GM19452 (cell line): ENCODE results near the gene NUDT19.
"Not testable (repeated sequence)": the region's sequence is repeated elsewhere in the genome, so short reads cannot be mapped to it uniquely, and the experiment has no call there.

Experiments
- ATAC-seq: cut with Tn5 transposase; IDR thresholded peaks from one replicate; pipeline ENCODE4 v1.9.1; 2021; ENCODE audit not compliant: unreplicated experiment

Gene NUDT19

DNA sequence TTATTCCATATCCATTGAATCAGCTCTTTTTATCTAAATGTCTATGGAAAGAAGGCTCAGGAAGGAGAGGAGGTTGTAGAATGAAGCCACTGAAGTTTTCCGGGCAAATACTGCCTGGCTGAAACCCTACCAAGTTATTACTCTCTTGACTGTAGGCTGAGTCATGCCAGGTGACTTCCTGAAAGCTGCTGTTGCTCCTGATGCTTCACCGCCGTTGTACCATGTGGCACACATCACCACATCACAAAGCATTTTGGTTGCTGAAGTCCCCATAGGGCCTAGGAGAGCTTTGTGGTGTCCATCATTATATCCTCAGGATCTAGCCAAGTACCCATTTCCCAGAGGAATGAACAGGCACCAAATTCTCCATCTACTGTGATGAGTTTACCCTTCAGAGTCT, 16.8 kb downstream of the NUDT19 start:
- no peak for ATAC-seq

DNA sequence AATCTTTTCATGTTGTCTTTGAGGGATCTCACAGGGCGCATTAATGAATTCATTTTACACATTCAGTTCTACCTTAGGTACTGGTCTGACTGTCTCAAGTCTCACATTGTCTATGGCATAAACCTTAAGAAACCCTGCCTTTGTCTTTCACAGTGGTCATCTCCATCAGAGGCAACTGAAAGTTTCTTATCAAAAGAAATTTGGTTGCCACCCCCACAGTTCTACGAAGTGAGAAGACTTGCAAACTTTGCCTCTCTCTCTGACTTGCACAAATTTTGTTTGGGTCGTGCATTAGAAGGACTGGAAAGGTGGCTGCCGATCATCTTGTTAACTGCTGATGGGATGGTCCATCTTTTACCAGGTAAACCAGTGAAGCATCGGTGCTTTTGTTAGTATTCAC, 17.4 kb downstream of the NUDT19 start:
- ATAC-seq = no peak

DNA sequence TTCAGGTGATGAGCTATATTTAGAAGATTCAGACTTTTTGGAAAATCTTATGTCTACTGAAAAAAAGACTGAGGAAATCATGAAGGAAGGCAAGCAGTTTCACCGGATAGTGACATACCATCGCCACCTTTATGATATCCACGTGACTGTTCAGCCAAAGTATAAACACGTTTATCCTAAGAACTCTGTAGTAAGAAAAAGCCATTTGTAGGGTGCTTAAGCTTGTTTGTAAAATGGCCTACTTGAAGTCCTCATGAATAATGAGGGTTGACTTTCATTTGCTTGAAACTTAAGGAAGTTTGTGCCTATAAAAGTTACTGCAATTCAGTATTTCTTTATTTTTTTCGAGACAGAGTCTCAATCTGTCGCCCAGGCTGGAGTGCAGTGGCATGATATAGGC, 20.1 kb downstream of the NUDT19 start:
- no peak for ATAC-seq

DNA sequence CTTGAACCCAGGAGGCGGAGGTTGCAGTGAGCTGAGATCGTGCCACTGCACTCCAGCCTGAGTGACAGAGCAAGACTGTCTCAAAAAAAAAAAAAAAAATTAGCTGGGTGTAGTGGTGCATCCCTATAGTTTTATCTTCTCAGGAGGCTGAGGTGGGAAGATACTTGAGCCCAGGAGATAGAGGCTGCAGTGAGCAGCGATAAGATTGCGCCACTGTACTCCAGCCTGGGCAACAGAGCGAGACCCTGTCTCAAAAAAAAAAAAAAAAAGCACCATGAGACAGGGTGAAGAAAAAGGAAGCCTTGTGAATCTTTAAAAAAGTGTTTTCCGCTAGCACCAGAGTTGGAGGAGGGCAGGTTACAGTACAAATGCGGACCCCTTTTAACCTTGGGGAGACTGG, 24.6 kb downstream of the NUDT19 start:
- not testable (repeated sequence) for ATAC-seq

DNA sequence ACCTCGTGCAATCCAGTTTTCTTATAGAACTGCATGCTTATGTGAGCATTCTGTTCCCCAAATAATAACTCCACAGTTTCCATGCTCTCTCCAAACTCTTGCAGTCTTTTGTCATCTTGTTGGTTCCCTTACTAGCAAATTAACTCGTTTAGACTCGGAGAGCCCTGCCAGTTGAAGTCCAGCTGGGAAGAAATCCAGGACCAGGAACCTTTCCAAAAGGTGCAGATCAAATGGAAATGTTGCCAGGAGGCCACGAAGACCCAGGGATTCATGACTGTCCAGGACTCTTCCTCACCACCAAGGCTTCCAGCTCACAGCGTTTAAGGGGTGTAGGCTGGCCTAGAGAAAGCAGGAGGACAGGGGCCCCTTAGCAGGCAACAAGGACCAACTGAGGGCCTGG, 25.9 kb downstream of the NUDT19 start:
- ATAC-seq = no peak

DNA sequence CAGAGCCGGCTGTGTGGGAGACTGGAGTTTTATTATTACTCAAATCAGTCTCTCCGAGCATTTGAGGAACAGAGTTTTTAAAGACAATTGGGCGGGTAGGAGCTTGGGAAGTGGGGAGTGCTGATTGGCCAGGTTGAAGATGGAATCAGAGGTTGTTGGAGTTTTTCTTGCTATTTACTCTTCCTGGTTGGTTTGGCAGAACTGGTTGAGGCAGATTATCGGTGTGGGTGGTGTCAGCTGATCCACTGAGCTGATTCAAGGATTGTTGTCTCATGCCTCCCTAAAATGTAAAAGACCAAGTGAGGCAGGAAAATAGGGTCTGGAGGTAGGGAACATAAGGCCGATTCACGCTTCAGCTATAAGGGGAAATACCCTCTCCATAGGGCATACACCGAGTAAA, 26.7 kb downstream of the NUDT19 start:
- ATAC-seq = no peak

DNA sequence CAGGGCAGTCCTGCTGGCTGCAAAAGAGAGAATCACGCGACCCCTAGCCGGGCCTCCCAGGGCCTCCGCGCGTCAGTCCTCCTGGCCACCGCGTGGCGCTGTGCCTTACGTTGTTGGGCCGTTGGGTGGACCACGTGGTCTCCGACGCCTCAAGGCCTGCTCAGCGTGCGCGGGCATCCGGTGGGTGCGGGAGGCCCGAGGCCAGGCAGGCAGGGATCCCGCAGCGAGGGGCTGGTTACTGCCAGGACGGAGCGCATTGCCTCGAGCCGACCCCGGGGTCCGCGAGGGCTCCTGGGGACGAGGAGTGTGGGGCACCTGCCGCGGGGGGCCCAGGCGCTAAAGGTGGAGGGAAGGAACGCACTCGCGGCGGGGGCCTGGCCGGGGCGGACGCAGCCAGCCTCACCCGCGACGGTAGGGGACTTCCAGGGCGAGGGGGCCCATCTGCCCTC, 28.0 kb downstream of the NUDT19 start, which contains the start of gene TDRD12:
TSS of gene TDRD12 (plus strand) at position 157 of the 449 bp plus-strand sequence. CDS start 306 bp downstream, outside the sequence.
- ATAC-seq = no peak

DNA sequence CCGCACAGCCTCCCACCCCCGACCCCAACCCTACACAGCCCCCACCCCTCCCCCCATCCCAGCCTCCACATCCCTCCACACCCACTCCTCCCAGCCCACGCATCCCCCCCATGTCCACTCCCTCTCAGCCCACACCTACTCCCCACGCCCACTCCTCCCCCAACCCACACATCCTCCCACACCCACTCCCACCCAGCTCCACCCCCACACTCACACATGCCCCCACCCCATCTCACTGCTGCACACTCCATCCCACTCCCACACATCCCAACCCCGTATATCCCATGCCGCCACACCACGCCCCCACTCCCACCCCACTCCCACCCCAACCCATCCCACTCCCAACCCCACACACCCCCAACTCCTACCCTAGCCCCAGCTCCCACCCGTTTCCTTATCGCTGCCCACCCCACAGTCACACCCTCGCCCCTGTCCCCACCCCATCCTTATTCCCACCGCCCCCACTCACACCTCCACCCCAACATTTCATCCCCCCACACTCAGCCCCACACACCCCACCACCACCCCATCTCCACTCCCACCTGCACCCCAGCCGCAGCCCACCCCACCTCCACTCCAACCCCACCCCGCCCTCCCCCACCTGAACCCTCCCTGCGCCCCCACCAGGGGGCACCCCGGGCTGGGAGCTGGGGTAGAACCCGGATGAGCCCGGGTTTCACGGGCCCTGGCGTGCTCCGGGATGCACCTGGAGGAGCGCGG, 28.8 kb downstream of the NUDT19 start:
- no peak for ATAC-seq

DNA sequence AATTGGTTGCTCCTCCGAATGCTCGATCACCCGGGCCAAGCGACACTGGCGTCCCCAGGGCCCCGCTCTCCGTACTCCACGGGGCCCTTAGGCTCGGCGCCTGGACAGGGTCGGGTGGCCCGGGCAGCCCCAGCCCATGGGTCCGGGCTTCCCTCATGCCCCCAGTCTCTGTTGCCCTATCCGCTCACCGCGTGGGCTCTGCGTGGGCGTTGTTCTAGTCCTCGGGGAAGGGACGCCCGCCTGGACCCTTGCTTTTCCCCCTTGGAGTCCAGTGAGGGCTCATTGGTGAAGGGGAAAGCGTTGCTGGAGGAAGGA, 29.3 kb downstream of the NUDT19 start:
- ATAC-seq = no peak

DNA sequence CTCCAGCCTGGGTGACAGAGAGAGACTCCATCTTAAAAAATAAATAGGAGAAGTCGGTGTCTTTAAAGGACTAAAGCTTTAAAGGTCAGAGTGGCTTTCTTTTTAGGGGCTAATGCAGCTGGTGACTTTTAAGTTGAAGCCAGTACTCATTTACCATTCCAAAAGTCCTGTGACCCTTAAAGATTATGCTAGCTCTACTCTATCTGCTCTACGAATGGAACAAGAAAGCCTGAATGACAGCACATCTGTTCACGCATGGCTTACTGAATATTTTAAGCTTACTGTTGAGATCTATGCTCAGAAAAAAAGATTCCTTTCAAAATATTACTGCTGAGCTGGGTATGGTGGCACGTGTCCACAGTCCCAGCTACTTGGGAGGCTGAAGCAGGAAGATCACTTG, 44.3 kb downstream of the NUDT19 start:
- ATAC-seq = no peak

DNA sequence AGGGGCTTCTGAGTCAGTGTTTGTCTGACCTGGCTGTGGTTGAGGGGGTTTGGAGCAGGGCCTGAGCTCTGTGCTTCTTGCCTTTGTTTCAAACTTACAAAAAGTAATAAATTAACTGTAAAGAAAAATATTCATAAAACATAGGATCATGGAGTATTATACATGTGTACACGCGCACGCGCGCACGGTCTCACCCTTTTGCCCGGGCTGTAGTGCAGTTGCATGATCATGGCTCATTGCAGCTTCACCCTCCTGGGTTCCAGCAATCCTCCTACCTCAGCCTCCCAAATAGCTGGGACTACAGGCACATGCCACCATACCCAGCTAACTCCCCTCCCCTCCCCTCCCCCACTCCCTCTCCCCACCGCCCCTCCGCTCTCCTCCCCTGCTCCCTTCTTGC, 51.4 kb downstream of the NUDT19 start:
- ATAC-seq = no peak

DNA sequence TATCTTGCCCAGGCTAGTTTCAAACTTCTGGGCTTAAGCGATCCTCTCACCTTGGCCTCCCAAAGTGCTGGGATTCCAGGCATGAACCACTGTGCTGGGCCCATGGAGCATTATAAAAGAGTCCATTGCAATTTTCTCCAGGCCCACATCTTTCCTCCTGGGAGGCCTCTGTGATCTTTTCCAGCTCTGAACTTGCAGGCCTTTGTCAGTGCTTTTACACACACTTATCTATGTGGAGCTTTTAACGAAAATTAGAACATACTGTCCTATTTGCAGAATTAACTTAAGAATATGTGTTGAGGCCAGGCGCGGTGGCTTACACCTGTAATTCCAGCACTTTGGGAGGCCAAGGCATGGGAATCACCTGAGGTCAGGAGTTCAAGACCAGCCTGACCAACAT, 51.8 kb downstream of the NUDT19 start:
- no peak for ATAC-seq

DNA sequence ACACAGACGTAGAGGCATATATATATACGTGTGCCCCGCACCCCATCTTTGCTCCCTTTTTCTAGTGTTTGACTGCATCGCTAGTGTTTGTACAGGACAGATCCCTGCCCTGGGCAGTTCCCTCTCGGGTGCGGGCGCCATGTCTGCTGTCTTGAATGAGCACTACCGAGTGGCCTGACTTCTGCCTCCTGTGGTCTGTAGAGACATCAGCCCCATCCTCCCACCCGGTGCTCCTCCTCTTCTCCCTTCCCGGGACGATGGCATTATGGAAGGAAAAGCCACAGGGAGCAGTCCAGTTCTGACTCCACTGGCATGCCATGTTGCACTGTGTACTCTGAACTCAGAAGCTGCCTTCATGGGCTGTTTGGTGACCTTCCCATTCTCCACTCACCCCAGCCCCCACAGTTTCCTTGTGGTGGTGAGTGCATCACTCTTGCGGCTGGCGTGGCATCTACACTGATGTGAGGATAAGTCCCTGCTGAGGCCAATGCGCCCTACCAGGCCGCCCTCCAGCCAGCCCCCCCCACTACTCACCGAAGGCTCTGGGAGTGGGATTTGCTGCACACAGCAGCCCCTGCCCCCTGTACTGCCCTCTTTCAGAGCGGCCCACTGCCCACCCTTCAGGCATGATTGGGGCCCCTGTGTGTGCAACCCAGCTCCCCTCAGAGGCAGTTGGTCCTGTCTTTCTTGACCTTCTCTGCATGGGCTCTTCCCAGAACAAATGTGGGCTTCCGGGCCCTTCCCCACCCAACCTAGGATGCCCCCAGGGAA, 53.1 kb downstream of the NUDT19 start:
- ATAC-seq = no peak

DNA sequence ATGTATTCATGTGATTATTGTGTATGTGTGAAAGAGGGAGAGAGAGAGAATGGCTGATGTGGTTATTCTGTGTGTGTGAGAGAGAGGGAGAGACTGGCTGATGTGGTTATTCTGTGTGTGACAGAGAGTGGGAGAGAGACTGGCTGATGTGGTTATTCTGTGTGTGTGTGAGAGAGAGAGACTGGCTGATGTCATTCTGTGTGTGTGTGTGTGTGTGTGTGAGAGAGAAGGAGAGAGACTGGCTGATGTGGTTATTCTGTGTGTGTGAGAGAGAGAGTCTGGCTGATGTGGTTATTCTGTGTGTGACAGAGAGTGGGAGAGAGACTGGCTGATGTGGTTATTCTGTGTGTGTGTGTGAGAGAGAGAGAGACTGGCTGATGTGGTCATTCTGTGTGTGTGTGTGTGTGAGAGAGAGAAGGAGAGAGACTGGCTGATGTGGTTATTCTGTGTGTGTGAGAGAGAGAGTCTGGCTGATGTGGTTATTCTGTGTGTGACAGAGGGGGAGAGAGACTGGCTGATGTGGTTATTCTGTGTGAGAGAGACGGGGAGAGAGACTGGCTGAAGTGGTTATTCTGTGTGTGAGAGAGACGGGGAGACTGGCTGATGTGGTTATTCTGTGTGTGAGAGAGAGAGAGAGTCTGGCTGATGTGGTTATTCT, 54.1 kb downstream of the NUDT19 start:
- not testable (repeated sequence) for ATAC-seq

DNA sequence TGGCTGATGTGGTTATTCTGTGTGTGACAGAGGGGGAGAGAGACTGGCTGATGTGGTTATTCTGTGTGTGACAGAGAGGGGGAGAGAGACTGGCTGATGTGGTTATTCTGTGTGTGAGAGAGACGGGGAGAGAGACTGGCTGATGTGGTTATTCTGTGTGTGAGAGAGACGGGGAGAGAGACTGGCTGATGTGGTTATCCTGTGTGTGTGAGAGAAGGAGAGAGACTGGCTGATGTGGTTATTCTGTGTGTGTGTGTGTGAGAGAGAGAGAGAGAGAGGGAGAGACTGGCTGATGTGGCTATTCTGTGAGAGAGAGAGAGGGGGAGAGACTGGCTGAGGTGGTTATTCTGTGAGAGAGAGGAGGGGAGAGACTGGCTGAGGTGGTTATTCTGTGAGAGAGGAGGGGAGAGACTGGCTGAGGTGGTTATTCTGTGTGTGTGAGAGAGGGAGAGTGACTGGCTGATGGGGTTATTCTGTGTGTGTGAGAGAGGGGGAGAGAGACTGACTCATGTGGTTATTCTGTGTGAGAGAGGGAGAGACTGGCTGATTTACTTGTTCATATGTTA, 55.1 kb downstream of the NUDT19 start:
- ATAC-seq = not testable (repeated sequence)

DNA sequence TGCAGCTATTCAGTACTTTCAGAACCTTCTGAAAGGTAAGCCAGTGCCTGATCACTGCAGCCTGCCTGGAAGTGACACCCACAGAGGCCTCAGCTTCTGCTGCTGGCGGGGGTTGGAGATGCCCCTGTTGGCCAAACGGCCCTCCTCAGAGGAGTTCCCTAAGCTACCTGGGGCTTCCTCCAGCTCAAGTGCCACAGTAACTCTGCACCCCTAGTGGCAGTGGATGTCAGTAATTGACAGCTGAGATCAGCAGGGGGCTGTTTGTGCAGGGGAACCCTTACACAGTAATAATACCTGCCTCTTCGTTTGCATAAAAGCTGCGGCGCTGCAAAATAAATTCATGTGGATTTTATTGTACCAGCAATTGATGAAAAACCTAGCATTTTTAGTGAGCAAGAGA, 56.9 kb downstream of the NUDT19 start:
- ATAC-seq = no peak

DNA sequence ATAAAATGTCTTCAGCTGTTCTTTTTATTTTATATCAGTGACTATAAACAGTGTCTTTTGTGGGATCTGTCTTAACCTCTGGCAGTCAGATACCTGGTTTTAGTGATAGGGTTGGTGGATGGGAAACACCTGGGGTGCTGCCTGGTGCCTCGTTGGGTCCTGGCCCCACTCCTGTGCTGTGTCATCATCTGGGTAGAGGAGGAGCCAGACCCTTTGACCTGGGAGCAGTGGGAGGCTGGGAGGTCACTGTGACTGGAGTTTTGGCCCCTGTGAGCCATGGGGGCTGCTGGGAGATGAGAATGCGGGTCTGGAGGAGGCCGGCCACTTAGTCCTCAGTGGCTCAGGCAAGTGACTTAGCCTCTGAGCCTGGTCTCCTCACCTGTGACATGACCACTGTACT, 57.3 kb downstream of the NUDT19 start:
- no peak for ATAC-seq

DNA sequence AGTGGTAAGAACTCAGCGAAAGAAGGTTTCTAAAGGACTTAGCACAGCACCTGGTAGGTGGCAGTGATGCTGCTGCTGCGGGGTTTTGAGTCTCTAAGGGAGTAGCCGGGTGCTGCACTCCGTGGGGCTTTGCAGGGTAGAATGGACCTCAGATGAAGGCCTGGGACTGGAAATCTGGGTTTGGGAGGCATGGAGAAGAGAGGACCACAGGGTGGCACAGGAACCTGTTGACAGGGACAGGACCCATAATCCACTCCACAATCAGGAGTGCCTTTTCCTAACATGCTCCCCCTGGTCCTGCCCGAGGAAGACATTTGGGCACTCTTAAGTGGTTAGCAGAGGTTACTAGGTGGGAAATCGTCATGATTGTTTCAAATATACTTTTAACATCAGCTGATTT, 57.7 kb downstream of the NUDT19 start:
- no peak for ATAC-seq

DNA sequence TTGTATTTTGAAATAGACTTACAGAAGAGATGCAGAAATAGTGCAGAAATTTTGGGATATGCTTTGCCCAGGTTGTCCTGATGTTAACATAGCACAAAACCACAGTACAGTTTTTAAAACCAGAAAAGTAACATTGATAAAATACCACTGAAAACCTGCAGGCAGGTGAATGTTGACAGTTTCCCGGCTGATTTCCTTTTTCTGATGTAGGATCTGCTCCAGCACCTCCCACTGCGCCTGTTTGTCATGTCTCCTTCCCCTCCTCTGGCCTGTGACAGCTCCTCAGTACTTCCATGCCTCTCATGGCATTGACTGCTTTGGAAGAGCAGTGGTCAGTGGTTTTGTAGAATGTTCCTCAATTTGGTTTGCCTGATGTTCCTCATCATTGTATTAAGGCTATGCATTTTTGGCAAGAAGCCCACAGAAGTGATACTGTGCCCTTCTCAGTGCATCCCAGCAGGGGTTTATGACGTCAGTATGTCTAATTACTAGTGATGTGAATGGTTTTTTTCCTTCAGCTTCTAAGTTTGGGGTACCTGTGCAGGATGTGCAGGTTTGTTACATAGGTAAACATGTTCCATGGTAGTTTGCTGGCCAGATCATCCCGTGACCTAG, 58.9 kb downstream of the NUDT19 start:
- ATAC-seq = no peak

DNA sequence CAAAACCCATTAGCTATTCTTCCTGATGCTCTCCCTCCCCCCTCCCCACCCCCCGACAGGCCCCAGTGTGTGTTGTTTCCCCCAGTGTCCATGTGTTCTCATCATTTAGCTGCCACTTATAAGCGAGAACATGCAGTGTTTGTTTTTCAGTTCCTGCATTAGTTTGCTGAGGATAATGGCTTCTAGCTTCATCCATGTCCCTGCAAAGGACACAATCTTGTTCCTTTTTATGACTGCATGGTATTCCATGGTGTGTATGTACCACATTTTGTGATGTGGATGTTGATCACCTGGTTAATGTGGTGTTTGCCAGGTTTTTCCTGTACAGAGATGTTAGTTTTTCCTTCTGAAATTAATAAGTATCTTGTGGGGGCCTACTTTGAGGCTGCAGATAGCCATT, 59.4 kb downstream of the NUDT19 start:
- no peak for ATAC-seq

DNA sequence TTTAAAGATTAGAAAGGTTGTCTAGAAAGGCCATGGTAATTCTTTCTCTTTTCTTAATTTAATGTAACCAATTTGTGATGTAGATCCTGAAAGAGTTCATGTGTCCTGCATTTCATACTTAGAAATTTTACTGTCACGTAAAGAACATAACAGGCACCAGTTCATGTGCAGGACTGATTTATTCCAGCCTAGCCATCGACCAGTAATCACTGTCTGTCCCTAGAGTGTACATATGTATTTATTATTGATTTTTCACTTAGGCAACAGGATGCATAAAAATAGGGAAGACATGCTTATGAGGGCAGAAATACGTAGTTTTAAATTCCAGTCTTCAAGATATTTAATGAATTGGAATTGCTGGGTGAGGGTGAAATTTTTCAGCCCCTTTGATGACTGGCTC, 65.6 kb downstream of the NUDT19 start:
- ATAC-seq = no peak
